GM21786 (cell line): Measurements from ENCODE around the gene CHN2.

Source experiments
- ATAC-seq: cut with Tn5 transposase; IDR thresholded peaks from one replicate; pipeline ENCODE4 v1.9.1; 2021; ENCODE audit not compliant: unreplicated experiment

CHN2 gene

DNA sequence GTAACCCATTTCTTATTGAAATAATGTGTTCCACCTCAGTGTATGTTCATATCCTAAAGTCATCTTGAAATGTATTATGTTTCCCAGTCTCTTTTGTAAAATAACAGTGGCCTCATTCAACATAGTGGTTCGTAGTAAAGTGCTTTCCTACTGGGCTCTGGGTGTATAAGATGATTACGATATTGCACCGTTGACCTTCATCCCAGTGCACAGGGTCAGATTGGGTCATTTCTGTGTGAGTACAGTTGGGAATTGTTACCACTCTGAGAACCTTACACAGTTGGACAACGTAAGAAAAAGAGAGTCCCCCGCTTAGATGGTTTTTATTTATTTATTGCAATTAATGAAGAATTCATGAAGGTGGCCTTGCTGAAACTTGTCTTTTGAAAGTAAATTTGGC lies 135.6 kb downstream of the CHN2 start:
- no peak for ATAC-seq

DNA sequence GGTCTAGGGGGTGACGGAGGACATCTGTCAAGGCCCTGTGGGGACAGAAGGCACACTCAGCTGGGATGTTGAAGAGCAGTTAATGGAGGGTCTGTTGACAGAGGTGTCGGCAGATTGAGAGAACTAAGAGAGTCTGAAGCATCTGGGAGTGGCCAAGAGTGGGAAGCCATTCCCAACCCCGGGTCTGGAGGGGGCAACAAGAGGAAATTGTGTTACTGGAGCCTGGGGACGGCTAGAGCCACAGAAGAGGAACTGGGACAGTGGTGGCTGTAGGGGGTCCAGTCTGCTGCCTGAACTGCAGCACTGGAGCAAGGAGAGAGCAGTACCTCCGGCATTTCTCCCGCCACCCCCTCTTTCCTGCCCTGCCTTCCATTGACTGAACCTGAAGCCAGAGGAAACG lies 136.6 kb downstream of the CHN2 start:
- no peak for ATAC-seq

DNA sequence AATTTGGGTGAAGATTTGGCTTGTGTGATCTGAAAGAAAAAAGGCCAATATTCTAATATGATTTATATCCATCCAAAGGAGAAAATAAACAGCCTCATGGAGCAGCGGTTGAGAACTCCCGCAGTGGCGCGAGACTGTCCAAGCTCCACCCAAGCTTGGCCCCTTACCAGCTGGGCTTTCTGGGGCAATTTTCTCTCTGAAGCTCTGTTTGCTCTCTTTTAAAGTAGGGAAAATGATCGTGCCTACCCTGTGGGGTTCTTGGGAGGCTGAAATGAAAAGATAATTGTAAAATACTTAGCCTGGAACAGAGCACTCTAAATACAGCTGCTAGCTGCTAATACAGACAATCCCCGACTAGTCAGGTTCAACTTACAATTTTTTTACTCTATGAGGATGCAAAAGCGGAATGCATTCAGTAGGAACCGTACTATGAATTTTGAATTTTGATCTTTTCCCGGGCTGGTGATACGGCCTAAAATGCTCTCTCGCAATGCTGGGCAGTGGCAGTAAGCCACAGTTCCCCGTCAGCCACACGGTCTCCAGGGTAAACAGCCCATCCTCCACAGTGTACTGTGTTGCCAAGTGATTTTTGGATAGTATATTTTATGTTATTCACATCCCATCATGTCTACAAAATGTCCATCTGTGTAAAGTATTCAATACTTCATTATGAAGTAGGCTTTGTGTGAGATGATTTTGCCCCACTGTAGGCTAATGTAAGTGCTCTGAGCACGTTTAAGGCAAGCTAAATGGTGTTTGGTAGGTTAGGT lies 137.7 kb downstream of the CHN2 start:
- ATAC-seq = no peak

DNA sequence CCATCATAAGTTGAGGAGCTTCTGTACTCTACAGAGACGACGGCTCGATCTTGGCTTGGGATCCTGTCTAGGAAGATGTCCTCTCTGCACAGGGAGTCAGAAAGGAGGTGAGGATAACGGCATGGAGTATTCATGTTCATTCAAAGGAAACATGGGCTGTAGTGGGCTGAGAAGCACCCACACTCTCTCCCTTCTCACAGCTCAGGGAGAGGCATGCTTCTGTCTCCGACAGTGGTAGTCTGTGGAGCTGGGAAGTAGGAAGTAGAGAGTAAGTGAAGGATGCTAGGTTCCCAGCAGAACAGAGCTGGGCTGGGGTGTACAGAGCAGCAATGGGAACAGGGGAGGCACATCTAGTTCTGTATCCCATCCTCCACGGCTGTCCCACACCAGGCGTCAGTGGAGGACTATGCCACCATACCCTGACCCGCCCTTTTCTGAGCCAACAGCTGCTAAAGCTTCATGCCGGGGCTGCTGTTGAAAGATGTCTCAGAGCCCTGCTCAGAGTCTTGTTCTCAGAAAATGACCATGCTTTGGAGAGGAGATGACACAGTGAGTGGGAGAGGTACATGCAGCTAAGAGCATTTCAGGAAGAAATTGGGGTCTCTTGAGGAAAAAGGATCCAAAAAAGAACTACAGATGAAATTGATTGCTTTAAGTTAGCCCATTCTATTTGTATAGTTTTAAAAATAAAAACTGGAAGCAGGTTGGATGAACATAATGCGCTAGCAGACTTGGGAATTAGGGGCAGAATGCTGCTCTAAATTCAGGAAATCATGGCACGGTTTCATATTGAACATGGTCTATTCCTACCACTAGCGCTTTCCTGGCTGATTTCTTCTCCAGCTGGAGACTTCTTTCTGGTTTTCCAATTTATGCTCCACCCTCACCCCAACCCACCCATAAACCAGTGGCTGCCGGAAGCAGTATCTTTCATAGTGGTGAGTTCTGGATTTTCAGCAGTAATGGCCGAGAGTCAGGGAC lies 138.6 kb downstream of the CHN2 start:
- ATAC-seq = no peak

DNA sequence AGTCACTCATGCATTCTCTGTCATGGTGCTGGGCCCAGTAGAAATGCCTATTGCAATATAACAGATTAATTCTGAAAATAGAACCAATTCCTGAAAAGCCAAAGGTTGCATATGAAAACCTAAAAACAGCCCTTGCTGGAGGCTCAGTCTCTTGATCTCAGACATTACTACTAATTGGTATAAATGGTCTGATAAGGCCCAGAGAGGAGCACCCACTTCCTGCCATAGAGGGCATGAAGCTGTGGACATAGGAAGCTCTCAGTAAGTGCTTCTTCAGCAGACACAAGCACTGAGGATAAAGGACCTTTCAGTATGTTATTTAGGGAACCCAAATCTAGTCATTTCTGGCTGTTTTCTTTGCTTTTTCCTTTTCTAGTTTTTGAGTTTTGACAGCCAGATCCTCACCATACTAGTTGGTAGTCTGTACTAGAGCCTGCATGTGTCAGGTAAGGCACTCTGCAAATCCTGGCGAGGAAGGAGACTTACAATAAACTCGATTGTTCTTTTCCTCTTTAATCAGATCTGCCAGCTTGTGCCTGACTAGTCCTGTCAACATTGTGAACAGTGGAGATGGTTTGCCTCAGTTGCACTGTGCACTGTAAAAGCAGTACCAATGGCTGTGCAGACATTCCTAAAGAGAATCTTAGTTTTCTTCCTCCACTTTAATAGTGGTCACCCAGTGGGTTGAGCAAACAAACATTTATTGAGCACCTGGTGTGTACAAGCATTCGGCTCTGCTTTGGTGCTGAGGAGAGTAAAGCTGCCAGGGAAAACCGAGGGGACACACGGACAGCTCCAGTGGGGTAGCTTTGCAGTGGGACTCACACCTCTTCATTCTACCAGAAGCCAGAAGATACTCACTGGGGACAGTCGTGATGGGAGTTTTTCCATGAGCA lies 140.9 kb downstream of the CHN2 start:
- ATAC-seq = no peak

- no peak for ATAC-seq
Measured at GRCh38 chr7:29337546-29338116, 143.1 kb downstream of the CHN2 start.

- no peak for ATAC-seq
Measured at GRCh38 chr7:29340696-29341095, 146.1 kb downstream of the CHN2 start.

GRCh38 chr7:29341156-29341555 lies 146.6 kb downstream of the CHN2 start:
- ATAC-seq = no peak

DNA sequence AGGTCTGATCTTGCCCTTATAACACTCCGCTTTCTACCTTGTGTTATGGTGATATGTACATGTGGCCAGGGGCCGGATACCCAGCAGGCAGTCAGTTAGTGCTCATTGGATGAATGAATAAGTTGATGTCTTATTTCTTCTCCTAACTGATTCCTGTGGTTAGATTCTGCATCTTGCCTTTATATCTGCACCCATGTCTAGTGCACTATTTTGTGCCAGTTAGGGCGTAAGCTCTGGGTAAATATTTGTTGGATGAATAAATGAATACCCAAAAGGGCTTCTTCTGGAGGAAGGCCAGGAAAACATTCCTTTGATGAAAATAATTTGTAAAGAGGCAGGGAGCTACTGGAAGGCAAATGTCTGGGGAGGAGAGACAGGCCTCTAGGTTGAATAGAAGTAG lies 148.2 kb downstream of the CHN2 start:
- ATAC-seq = no peak

DNA sequence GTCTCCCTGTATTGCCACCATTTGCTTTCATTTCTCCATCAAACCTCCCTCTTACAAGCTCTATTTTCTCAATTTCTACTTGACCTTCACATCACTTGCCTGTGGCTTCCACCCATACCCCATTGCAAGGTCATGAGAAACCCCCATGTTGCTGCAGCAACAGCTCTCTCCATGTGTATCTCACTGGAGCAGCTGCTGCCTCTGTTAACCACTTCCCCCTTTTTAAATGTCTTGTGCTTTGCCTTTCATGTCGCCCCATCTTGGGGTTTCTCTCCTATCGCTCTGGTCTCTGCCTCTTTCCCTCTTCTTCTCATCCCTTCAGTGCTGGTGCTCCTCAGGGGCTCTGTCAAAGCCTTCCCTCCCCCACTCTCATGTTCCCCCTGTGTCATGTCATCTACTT lies 148.8 kb downstream of the CHN2 start:
- no peak for ATAC-seq

DNA sequence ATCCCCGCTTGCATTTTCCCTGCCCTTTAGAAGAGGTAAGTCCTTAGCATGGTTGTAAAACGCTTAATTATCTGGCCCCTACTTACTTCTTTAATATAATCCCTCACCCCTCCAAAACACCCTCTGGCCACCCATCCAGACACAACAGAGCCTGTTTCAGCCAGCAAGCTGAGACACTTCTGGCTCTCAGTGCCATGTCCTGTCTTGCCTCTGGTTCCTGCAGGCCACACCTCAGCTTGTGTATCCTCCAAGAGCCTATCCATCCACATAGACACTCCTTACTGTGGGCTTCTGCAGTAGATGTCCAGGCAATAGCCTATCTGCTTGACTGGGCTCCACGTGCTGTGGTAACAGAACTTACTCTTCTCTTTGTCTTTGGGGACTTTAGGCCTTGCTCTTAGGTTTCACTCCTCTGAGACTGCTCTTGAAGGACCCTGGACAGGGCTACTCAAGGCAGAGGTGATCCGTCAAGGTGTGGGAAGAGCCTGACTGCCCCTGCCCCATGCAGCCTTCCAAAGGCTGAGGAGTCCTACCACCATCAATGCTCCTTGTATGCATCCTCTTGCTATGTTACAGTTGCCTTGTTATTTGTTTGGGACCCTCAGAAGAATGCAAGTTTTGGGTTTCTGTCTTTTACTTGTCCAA lies 149.9 kb downstream of the CHN2 start:
- no peak for ATAC-seq

GRCh38 chr7:29345590-29345989 lies 151.0 kb downstream of the CHN2 start:
- no peak for ATAC-seq

GRCh38 chr7:29346231-29346978 lies 151.8 kb downstream of the CHN2 start:
- no peak for ATAC-seq

- no peak for ATAC-seq
Measured at GRCh38 chr7:29349362-29349761, 154.8 kb downstream of the CHN2 start.

GRCh38 chr7:29350351-29350750 lies 155.8 kb downstream of the CHN2 start:
- ATAC-seq = no peak

GRCh38 chr7:29352041-29352440 lies 157.5 kb downstream of the CHN2 start:
- ATAC-seq = no peak

DNA sequence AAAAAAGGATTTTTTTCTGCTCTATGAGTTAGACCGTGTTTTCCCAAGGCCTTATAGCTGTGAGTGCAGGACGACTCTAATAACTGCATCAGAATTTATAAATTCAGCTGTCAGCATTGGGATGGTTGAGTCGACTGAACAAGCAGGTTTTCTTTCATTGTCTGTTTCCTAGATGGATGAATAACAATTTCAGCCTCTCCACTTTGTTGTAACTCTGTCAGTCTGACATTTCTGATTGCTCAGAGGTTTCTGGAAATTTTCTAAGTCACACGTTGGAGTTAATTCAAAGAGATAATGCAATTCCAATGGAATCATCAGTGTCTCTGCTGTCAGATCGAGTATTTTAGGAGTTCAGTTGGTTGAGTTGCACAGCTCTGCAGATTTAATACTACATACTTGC lies 159.2 kb downstream of the CHN2 start:
- ATAC-seq = no peak

- ATAC-seq = no peak
Measured at GRCh38 chr7:29354340-29354739, 159.8 kb downstream of the CHN2 start.

DNA sequence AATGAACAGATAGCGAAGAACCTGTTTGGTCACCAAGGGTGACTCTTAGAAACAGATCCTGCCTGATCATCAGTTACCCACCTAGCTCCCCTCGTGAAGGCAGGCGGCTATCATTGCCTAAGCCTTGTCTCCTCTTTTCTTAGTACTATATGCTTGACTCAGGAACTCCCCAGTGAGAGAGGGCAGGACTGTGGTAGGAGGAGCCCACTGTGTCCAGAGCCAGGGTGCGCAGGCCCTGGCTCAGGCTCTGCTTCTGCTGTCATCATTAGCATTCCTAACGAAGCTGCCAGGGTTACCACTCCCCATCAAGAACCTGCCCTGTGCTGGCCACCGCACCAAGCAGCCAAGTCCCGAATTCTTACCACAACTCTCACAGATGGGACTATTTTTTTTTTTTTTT lies 160.8 kb downstream of the CHN2 start:
- ATAC-seq = no peak

- ATAC-seq = no peak
Measured at GRCh38 chr7:29356631-29357030, 162.1 kb downstream of the CHN2 start.
